Stimulated activated naive CD8-positive, alpha-beta T cell treated with anti-CD3 and anti-CD28 coated beads, Interleukin-15, Interleukin-2, amounts not matched to agents 100 ng/mL and 50 ng/mL, for 24 hours (primary cell): Measurements from ENCODE around the gene CDK19.
"Not testable (repeated sequence)": the region's sequence is repeated elsewhere in the genome, so short reads cannot be mapped to it uniquely, and the experiment has no call there.

Experiments used
- H3K27ac Mint-ChIP-seq: one replicate; pipeline ENCODE4 v1.8.0; 2021; ENCODE audit warnings: mild to moderate bottlenecking, mixed read lengths
- H3K27me3 Mint-ChIP-seq: one replicate; pipeline ENCODE4 v1.8.0; 2021; ENCODE audit warnings: mixed read lengths
- H3K36me3 Mint-ChIP-seq: one replicate; pipeline ENCODE4 v1.8.0; 2021; ENCODE audit warnings: low read depth, mixed read lengths
- H3K4me1 Mint-ChIP-seq: one replicate; pipeline ENCODE4 v1.8.0; 2021; ENCODE audit warnings: low read depth, mixed read lengths
- H3K4me3 Mint-ChIP-seq: one replicate; pipeline ENCODE4 v1.8.0; 2021; ENCODE audit warnings: mild to moderate bottlenecking, mixed read lengths
- H3K9me3 Mint-ChIP-seq: one replicate; pipeline ENCODE4 v1.8.0; 2021; ENCODE audit warnings: mixed read lengths

The CDK19 gene

GRCh38 chr6:110826236-110827129, 11.2 kb upstream of the CDK19 start:
- no peaks in the 10 kb centered on the region for H3K36me3 Mint-ChIP-seq
- no peak overlapping the region for H3K4me3 Mint-ChIP-seq
- H3K9me3 Mint-ChIP-seq: no peaks in the 10 kb centered on the region
- H3K4me1 Mint-ChIP-seq: no peaks in the 10 kb centered on the region
- H3K27me3 Mint-ChIP-seq: no peaks in the 10 kb centered on the region
- H3K27ac Mint-ChIP-seq: no peak overlapping the region

DNA sequence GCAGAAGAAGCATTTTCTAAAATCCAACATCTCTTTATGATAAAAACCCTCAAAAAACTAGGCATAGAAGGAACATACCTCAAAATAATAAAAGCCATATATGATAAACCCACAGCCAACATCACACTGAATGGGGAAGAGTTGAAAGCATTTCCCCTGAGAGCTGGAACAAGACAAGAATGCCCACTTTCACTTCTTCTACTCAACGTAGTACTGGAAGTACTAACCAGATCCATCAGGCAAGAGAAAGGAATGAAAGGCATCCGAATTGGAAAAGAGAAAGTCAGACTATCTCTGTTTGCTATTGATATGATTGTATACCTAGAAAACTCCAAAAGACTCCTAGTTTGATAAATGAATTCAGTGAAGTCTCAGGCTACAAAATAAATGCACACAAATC, 7.9 kb upstream of the CDK19 start:
- Mint-ChIP-seq H3K27ac (no peak overlapping the region), H3K9me3 (no peaks in the 10 kb centered on the region)

DNA sequence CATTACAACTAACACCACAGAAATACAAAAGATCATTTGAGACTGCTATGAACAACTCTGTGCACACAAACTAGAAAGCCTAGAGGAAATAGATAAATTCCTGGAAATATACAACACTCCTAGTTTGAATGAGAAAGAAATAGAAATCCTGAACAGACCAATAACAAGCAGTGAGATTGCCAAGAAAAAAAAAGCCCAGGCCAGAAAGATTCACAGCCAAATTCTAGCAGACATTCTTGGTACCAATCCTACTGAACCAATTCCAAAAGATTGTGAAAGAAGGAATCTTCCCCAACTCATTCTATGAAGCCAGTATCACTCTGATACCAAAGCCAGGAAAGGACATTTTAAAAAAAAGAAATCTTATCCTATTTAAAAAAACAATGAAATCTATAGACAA, 7.0 kb upstream of the CDK19 start:
- Mint-ChIP-seq H3K9me3 (no peaks in the 10 kb centered on the region), H3K4me1 (peaks cover 6% of the 10 kb centered on the region), H3K27me3 (no peaks in the 10 kb centered on the region), H3K36me3 (no peaks in the 10 kb centered on the region), H3K27ac (no peak overlapping the region), H3K4me3 (no peak overlapping the region)

More for the DNA sequence above, 7.9 kb upstream of the CDK19 start:
- H3K4me1 Mint-ChIP-seq: peaks cover 6% of the 10 kb centered on the region
- H3K36me3 Mint-ChIP-seq: no peaks in the 10 kb centered on the region
- H3K4me3 Mint-ChIP-seq: no peak overlapping the region
- H3K27me3 Mint-ChIP-seq: no peaks in the 10 kb centered on the region

- H3K36me3 Mint-ChIP-seq: no peaks in the 10 kb centered on the region
- H3K27ac Mint-ChIP-seq: peak overlapping the region; percentile 96
- no peaks in the 10 kb centered on the region for H3K9me3 Mint-ChIP-seq
- H3K27me3 Mint-ChIP-seq: no peaks in the 10 kb centered on the region
- H3K4me1 Mint-ChIP-seq: peaks cover 46% of the 10 kb centered on the region
- H3K4me3 Mint-ChIP-seq: peak overlapping the region; percentile 93
These were observed 1.4 kb upstream of the CDK19 start for GRCh38 chr6:110816677-110817076.

- Mint-ChIP-seq H3K4me3 (peak overlapping the region; percentile 93), H3K36me3 (no peaks in the 10 kb centered on the region), H3K27ac (peak overlapping the region; percentile 96), H3K9me3 (no peaks in the 10 kb centered on the region), H3K4me1 (peaks cover 46% of the 10 kb centered on the region), H3K27me3 (no peaks in the 10 kb centered on the region)
These were observed 256 bp downstream of the CDK19 start for GRCh38 chr6:110815015-110815410.

- Mint-ChIP-seq H3K4me1 (peaks cover 41% of the 10 kb centered on the region), H3K27ac (peak overlapping the region; percentile 96), H3K27me3 (no peaks in the 10 kb centered on the region), H3K36me3 (no peaks in the 10 kb centered on the region), H3K4me3 (peak overlapping the region; percentile 93), H3K9me3 (no peaks in the 10 kb centered on the region)
These were observed 911 bp downstream of the CDK19 start for GRCh38 chr6:110814102-110815014.

GRCh38 chr6:110813338-110814101, 1.7 kb downstream of the CDK19 start:
- H3K27me3 Mint-ChIP-seq: no peaks in the 10 kb centered on the region
- no peaks in the 10 kb centered on the region for H3K9me3 Mint-ChIP-seq
- H3K4me1 Mint-ChIP-seq: peaks cover 39% of the 10 kb centered on the region
- H3K4me3 Mint-ChIP-seq: peak overlapping the region; percentile 93
- no peaks in the 10 kb centered on the region for H3K36me3 Mint-ChIP-seq
- peak overlapping the region; percentile 78 for H3K27ac Mint-ChIP-seq

GRCh38 chr6:110812719-110813118, 2.5 kb downstream of the CDK19 start:
- Mint-ChIP-seq H3K9me3 (no peaks in the 10 kb centered on the region), H3K36me3 (no peaks in the 10 kb centered on the region), H3K27me3 (no peaks in the 10 kb centered on the region), H3K4me1 (peaks cover 39% of the 10 kb centered on the region), H3K27ac (no peak overlapping the region), H3K4me3 (no peak overlapping the region)

DNA sequence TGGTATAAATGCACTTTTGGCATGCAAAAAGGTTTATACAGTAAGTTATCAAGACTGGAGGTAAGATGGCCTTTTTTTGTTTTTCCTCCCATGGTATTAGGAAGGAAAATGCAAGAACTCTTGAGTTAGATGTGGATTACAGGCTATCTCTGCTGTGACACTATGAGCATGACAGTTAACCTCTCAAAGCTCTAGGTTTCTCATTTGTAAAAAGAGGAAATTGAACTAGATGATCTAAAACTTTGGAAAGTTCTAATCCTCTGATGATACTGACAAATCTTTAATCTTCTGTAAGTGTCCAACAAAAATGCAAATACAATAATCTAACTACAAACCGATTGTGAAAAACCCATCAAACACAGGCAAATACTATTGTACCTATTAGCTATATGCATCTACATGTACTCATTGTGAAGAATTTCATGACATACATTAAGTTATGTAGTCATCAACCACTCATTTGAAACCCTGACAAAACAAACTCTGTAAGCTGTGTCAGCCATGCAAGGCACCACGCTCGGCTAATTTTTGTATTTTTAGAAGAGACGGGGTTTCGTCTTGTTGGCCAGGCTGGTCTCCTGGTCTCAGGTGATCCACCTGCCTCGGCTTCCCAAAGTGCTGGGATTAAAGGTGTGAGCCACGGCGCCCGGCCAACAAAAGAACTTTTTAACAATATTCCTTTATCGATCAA, 4.2 kb downstream of the CDK19 start:
- Mint-ChIP-seq H3K27me3 (no peaks in the 10 kb centered on the region), H3K4me1 (peaks cover 32% of the 10 kb centered on the region), H3K36me3 (no peaks in the 10 kb centered on the region), H3K9me3 (no peaks in the 10 kb centered on the region), H3K4me3 (no peak overlapping the region), H3K27ac (no peak overlapping the region)

- Mint-ChIP-seq H3K4me1 (peaks cover 32% of the 10 kb centered on the region), H3K27ac (no peak overlapping the region), H3K9me3 (no peaks in the 10 kb centered on the region), H3K36me3 (no peaks in the 10 kb centered on the region), H3K27me3 (no peaks in the 10 kb centered on the region), H3K4me3 (no peak overlapping the region)
These were observed 5.5 kb downstream of the CDK19 start for GRCh38 chr6:110809792-110810191.

- H3K4me3 Mint-ChIP-seq, H3K27me3 Mint-ChIP-seq, H3K27ac Mint-ChIP-seq: not testable (repeated sequence)
- Mint-ChIP-seq H3K9me3 (peaks cover 13% of the 10 kb centered on the region), H3K4me1 (peaks cover 28% of the 10 kb centered on the region), H3K36me3 (peaks cover 16% of the 10 kb centered on the region)
These were observed 13.1 kb downstream of the CDK19 start for GRCh38 chr6:110802175-110802574.

GRCh38 chr6:110800839-110801196, 14.5 kb downstream of the CDK19 start:
- Mint-ChIP-seq H3K27ac (no peak overlapping the region), H3K4me1 (peaks cover 23% of the 10 kb centered on the region)

DNA sequence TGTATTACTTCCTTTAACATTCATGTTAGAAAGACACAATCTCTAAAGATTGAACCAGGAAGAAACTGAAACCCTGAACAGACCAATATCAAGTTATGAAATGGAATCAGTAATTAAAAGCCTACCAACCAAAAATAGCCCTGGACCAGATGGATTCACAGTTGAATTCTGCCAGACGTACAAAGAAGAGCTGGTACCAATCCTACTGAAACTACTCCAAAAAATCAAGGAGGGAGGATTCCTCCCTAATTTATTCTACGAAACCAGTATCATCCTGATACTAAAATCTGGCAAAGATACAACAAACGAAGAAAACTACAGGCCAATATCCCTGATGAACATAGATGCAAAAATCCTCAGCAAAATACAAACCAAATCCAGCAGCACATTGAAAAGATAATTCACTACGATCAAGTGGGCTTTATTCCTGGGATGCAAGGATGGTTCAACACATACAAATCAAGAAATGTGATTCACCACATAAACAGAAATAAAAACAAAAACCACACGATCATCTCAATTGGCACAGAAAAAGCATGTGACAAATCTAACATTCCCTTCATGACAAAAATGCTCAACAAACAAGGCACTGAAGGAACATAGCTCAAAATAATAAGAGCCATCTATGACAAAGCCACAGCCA, 15.0 kb downstream of the CDK19 start:
- H3K36me3 Mint-ChIP-seq: peaks cover 16% of the 10 kb centered on the region
- H3K4me1 Mint-ChIP-seq: peaks cover 21% of the 10 kb centered on the region
- H3K9me3 Mint-ChIP-seq: peaks cover 13% of the 10 kb centered on the region
- H3K27me3 Mint-ChIP-seq: no peaks in the 10 kb centered on the region
- H3K27ac Mint-ChIP-seq: no peak overlapping the region
- H3K4me3 Mint-ChIP-seq: no peak overlapping the region

More at GRCh38 chr6:110800839-110801196, 14.5 kb downstream of the CDK19 start:
- Mint-ChIP-seq H3K4me3 (no peak overlapping the region), H3K9me3 (peaks cover 13% of the 10 kb centered on the region), H3K27me3 (no peaks in the 10 kb centered on the region), H3K36me3 (peaks cover 16% of the 10 kb centered on the region)

GRCh38 chr6:110799655-110800054, 15.6 kb downstream of the CDK19 start:
- no peak overlapping the region for H3K4me3 Mint-ChIP-seq
- H3K36me3 Mint-ChIP-seq: peaks cover 16% of the 10 kb centered on the region
- peaks cover 13% of the 10 kb centered on the region for H3K9me3 Mint-ChIP-seq
- H3K27me3 Mint-ChIP-seq: no peaks in the 10 kb centered on the region
- no peak overlapping the region for H3K27ac Mint-ChIP-seq
- H3K4me1 Mint-ChIP-seq: peaks cover 15% of the 10 kb centered on the region
